ENCODE measurements around the gene ADGB.

DNA sequence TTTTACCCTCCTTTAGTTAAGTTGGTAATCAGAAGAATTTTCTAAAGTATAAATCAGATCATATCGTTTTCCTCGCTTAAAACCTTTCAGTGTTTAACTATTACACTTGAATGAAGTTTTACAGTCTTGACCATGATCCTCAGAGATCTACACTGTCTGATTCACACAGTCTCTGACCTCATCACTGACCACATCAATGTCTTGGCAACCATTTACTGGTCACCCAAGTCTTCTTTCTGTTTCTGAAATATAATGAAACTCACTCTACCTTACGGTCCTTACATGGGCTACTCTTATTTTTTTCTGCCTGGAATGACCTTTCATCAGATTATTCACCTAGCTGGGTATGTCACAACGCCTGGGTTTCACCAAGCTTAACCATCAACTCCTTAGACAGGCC lies 71.4 kb downstream of the ADGB start:
- TF ChIP-seq POLR2A (IDR thresholded peaks at IDR 0.05; ENCODE audit: low read depth, low read length) (no peak), POLR2AphosphoS5 (IDR thresholded peaks at IDR 0.05; ENCODE audit: low read depth, low read length) (no peak)

All from GM12892 (cell line).